GM23338 (cell line): ENCODE data around the gene ST6GALNAC6. TPM values are rescaled to one million over a fixed set of nuclear protein-coding genes. Genes with fewer than 3 reads are reported as not detected.
A peak's percentile ranks its signal among the peaks of the same experiment; 100 is the strongest.

ENCODE experiments used
- ATAC-seq: fragments of 200-7000 bp; cut with Tn5 transposase; 3 replicates; pipeline ENCODE4 v1.9.1; 2020
- DNase-seq: peaks from one replicate; pipeline ENCODE4 v3.0.0-alpha.2; 2015; ENCODE audit warnings: low spot score
- H2AFZ ChIP-seq: fragments of 200-600 bp; sonication (generic); 2 replicates; pipeline ENCODE4 v1.8.0; 2016; ENCODE audit warnings: antibody characterized with exemption, mild to moderate bottlenecking, moderate library complexity
- H3F3A ChIP-seq: fragments of 200-600 bp; sonication (generic); replicated peaks from 2 replicates; pipeline ENCODE4 v1.8.0; 2017; ENCODE audit warnings: antibody characterized with exemption, mixed run types, low read depth
- H3K27ac ChIP-seq: fragments of 200-600 bp; sonication (generic); 2 replicates; pipeline ENCODE4 v1.6.1; 2016; ENCODE audit warnings: low read depth
- H3K27me3 ChIP-seq: fragments of 200-600 bp; sonication (generic); 2 replicates; pipeline ENCODE4 v1.8.0; 2016; ENCODE audit warnings: mild to moderate bottlenecking, mixed run types, moderate library complexity; ENCODE audit not compliant: insufficient read depth
- H3K36me3 ChIP-seq: fragments of 200-600 bp; sonication (generic); 2 replicates; pipeline ENCODE4 v1.8.0; 2016; ENCODE audit warnings: mild to moderate bottlenecking; ENCODE audit not compliant: insufficient read depth
- H3K4me1 ChIP-seq: fragments of 200-600 bp; sonication (generic); 2 replicates; pipeline ENCODE4 v1.8.0; 2016; ENCODE audit warnings: mild to moderate bottlenecking, moderate library complexity; ENCODE audit not compliant: insufficient read depth
- H3K4me2 ChIP-seq: fragments of 200-600 bp; sonication (generic); 2 replicates; pipeline ENCODE4 v1.7.1; 2017; ENCODE audit warnings: mixed run types
- H3K4me3 ChIP-seq: fragments of 200-600 bp; sonication (generic); 2 replicates; pipeline ENCODE4 v1.6.1; 2016; ENCODE audit warnings: mixed run types
- H3K79me2 ChIP-seq: fragments of 200-600 bp; sonication (generic); replicated peaks from 2 replicates; pipeline ENCODE4 v1.8.0; 2017; ENCODE audit warnings: mild to moderate bottlenecking; ENCODE audit not compliant: insufficient read depth
- H3K9me2 ChIP-seq: fragments of 200-600 bp; sonication (generic); 2 replicates; pipeline ENCODE4 v1.8.0; 2017; ENCODE audit not compliant: insufficient read depth
- H4K20me1 ChIP-seq: fragments of 200-600 bp; sonication (generic); replicated peaks from 2 replicates; pipeline ENCODE4 v1.8.0; 2017; ENCODE audit warnings: mild to moderate bottlenecking; ENCODE audit not compliant: insufficient read depth
- H3K27ac Mint-ChIP-seq: 2 replicates; pipeline ENCODE4 v1.8.0; 2020; ENCODE audit warnings: inconsistent platforms, mild to moderate bottlenecking, moderate library complexity, mixed read lengths
- H3K27me3 Mint-ChIP-seq: 3 replicates; pipeline ENCODE4 v1.8.0; 2022; ENCODE audit warnings: low read depth, mild to moderate bottlenecking, moderate library complexity, mixed read lengths, inconsistent platforms; ENCODE audit not compliant: insufficient read depth, poor library complexity
- H3K36me3 Mint-ChIP-seq: 3 replicates; pipeline ENCODE4 v1.8.0; 2021; ENCODE audit warnings: low read depth, mild to moderate bottlenecking, inconsistent platforms, moderate library complexity, mixed read lengths
- H3K4me1 Mint-ChIP-seq: 3 replicates; pipeline ENCODE4 v1.8.0; 2020; ENCODE audit warnings: mild to moderate bottlenecking, inconsistent platforms, mixed read lengths
- H3K4me3 Mint-ChIP-seq: 3 replicates; pipeline ENCODE4 v1.8.0; 2021; ENCODE audit warnings: moderate library complexity, mild to moderate bottlenecking, inconsistent platforms, mixed read lengths
- H3K9me3 Mint-ChIP-seq: 3 replicates; pipeline ENCODE4 v1.8.0; 2020; ENCODE audit warnings: moderate library complexity, mild to moderate bottlenecking, inconsistent platforms, mixed read lengths
- CREB1 ChIP-seq: fragments of 250-450 bp; sonication (Bioruptor Pico); IDR thresholded peaks from 2 replicates; pipeline ENCODE4 v1.5.0; 2020; ENCODE audit warnings: low read depth, mild to moderate bottlenecking, moderate library complexity
- EZH2 ChIP-seq: fragments of 200-600 bp; sonication (generic); IDR thresholded peaks from one replicate; pipeline ENCODE4 v1.8.0; 2017; ENCODE audit warnings: antibody characterized with exemption, mild to moderate bottlenecking, low read depth; ENCODE audit not compliant: unreplicated experiment
- EZH2phosphoT487 ChIP-seq: fragments of 200-600 bp; sonication (generic); IDR thresholded peaks from one replicate; pipeline ENCODE4 v1.8.1; 2018; ENCODE audit warnings: antibody characterized with exemption; ENCODE audit not compliant: unreplicated experiment
- JUNB ChIP-seq: IDR thresholded peaks from one replicate; pipeline ENCODE4 v1.6.1; 2016; ENCODE audit warnings: antibody characterized with exemption; ENCODE audit not compliant: unreplicated experiment
- NANOG ChIP-seq: IDR thresholded peaks from 2 replicates; pipeline ENCODE4 v1.6.1; 2016; ENCODE audit warnings: antibody characterized with exemption, borderline replicate concordance
- POLR2AphosphoS5 ChIP-seq: IDR thresholded peaks from 2 replicates; pipeline ENCODE4 v1.6.1; 2016; ENCODE audit warnings: antibody characterized with exemption, low read depth
- STAT1 ChIP-seq: IDR thresholded peaks from one replicate; pipeline ENCODE4 v1.6.1; 2016; ENCODE audit warnings: antibody characterized with exemption; ENCODE audit not compliant: unreplicated experiment
- ZNF114 ChIP-seq: fragments of 250-450 bp; sonication (Bioruptor Pico); IDR thresholded peaks from 2 replicates; pipeline ENCODE4 v1.5.0; 2020; ENCODE audit warnings: mild to moderate bottlenecking, moderate library complexity
- ZNF331 ChIP-seq: fragments of 250-450 bp; sonication (Bioruptor Pico); IDR thresholded peaks from 2 replicates; pipeline ENCODE4 v1.5.0; 2020; ENCODE audit warnings: low read depth, mild to moderate bottlenecking, moderate library complexity
- polyA plus RNA-seq: library from polyadenylated mRNA; unstranded; fragments of >200 nt; fragmentation: Nextera tagmentation; extraction: Ambion mirVana; gene quantifications from 2 replicates; pipeline ENCODE4 v1.2.1, GENCODE V29; 2016
- total RNA-seq: library from RNA; depleted of rRNA; stranded (reverse); fragments of >200 nt; shearing (Covaris generic); gene quantifications from 2 replicates; pipeline ENCODE4 v1.2.3, GENCODE V29; 2014
- TF ChIP-seq, protein P1 (sequence below): IDR thresholded peaks from 2 replicates; pipeline ENCODE4 v1.6.1; 2016; ENCODE audit warnings: antibody characterized with exemption
- TF ChIP-seq, protein P2 (sequence below), 2 experiments: fragments of 200-600 bp in 1 of 2; sonication (generic) in 1 of 2; conservative IDR thresholded peaks; 2 replicates each; pipeline versions ENCODE4 v1.5.1 to v1.6.1; 2016 to 2017; ENCODE audit warnings: antibody characterized with exemption in 2 of 2, low read depth in 2 of 2, mild to moderate bottlenecking in 2 of 2, moderate library complexity in 1 of 2
- TF ChIP-seq, protein P3 (sequence below): IDR thresholded peaks from one replicate; pipeline ENCODE4 v1.6.1; 2018; ENCODE audit warnings: antibody characterized with exemption; ENCODE audit not compliant: unreplicated experiment

The ST6GALNAC6 gene
- total and polyA plus RNA-seq, 2 experiments from 2014 or later = 20.7 to 39.2 TPM

DNA sequence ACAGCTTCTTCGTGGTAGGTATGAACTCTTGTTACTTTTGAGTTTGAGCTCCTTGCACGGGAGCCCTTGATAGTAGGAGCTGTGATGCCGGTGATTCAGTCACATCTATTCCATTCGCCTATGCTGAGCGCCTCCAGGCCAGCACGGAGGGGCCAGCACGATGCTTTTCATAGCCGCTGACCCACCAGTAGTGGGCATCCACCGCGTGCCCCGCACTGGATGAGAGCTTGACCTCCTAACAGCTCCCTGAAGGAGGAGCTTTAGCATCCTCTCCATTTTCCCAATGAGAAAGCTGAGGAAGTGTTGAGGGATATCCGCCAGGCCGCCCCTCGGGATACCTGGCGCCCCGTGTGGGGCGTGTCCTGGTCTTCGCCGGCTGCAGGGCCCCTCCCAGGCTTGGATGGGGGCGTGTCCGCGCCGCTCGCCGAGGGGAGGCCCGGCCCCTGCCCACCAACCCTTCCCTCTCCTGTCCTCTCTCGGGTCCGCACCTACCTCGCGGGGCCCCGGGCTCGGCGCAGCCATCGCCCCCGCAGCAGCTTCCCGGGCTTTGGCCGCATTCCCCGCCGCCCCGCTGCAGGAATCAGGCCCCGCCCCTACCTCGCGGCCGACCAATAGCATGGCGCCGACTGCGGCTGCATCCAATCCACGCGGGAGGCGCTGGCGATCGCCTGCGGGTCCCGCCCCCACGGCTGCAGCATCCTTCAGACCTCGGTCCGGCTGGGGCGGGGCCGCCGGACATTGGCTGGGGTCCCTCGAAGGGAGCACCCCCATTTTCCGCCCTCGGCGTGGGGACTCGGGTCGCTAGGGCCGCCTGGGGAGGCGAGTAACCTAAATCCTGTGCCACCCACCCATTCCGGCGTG is 31.1 kb upstream of the ST6GALNAC6 start, which contains the start of gene PIP5KL1:
Gene PIP5KL1, minus strand, starts transcription at position 547 of the 861 bp plus-strand sequence. Its CDS starts 25 bp downstream, at position 522.
- H3K27me3 ChIP-seq = peaks cover 11% of the 10 kb centered on the region
- H3K4me1 Mint-ChIP-seq = peaks cover 31% of the 10 kb centered on the region
- H3K36me3 ChIP-seq = no peaks in the 10 kb centered on the region
- no peaks in the 10 kb centered on the region for H3K9me2 ChIP-seq
- H3F3A ChIP-seq = peaks cover 16% of the 10 kb centered on the region
- peaks cover 30% of the 10 kb centered on the region for H3K27me3 Mint-ChIP-seq
- peak within 1 kb of the TSS; percentile 89 for H3K27ac ChIP-seq
- TF ChIP-seq POLR2AphosphoS5 (peak; percentile 78), JUNB (no peak)
- TF ChIP-seq, protein P1, sequence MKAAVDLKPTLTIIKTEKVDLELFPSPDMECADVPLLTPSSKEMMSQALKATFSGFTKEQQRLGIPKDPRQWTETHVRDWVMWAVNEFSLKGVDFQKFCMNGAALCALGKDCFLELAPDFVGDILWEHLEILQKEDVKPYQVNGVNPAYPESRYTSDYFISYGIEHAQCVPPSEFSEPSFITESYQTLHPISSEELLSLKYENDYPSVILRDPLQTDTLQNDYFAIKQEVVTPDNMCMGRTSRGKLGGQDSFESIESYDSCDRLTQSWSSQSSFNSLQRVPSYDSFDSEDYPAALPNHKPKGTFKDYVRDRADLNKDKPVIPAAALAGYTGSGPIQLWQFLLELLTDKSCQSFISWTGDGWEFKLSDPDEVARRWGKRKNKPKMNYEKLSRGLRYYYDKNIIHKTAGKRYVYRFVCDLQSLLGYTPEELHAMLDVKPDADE = peak; percentile 69; the same call in 1 of the 2 replicates
- TF ChIP-seq, protein P2, sequence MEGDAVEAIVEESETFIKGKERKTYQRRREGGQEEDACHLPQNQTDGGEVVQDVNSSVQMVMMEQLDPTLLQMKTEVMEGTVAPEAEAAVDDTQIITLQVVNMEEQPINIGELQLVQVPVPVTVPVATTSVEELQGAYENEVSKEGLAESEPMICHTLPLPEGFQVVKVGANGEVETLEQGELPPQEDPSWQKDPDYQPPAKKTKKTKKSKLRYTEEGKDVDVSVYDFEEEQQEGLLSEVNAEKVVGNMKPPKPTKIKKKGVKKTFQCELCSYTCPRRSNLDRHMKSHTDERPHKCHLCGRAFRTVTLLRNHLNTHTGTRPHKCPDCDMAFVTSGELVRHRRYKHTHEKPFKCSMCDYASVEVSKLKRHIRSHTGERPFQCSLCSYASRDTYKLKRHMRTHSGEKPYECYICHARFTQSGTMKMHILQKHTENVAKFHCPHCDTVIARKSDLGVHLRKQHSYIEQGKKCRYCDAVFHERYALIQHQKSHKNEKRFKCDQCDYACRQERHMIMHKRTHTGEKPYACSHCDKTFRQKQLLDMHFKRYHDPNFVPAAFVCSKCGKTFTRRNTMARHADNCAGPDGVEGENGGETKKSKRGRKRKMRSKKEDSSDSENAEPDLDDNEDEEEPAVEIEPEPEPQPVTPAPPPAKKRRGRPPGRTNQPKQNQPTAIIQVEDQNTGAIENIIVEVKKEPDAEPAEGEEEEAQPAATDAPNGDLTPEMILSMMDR (conservative IDR thresholded peaks at IDR 0.05; ENCODE audit: low read depth in 2 of 2) = peak; percentile 15 to 29; a peak in 2 of 4 replicates
- ATAC-seq = peak; percentile 54
- H3K4me3 Mint-ChIP-seq = peak within 1 kb of the TSS; percentile 71
- peak within 1 kb of the TSS; percentile 70 for H3K4me3 ChIP-seq
- H4K20me1 ChIP-seq = peaks cover 8% of the 10 kb centered on the region; the same call in 1 of the 2 replicates
- peak within 1 kb of the TSS; percentile 44; the same call in 1 of the 2 replicates for H3K27ac Mint-ChIP-seq
- peaks cover 3% of the 10 kb centered on the region; the same call in 1 of the 3 replicates for H3K36me3 Mint-ChIP-seq
- peak within 1 kb of the TSS; percentile 92 for H3K4me2 ChIP-seq
- no peaks in the 10 kb centered on the region for H3K9me3 Mint-ChIP-seq
- H3K4me1 ChIP-seq = peaks cover 27% of the 10 kb centered on the region
- no peaks in the 10 kb centered on the region for H3K79me2 ChIP-seq
- DNase-seq = peak; percentile 96
- peak within 1 kb of the TSS; percentile 74; the same call in 1 of the 2 replicates for H2AFZ ChIP-seq

DNA sequence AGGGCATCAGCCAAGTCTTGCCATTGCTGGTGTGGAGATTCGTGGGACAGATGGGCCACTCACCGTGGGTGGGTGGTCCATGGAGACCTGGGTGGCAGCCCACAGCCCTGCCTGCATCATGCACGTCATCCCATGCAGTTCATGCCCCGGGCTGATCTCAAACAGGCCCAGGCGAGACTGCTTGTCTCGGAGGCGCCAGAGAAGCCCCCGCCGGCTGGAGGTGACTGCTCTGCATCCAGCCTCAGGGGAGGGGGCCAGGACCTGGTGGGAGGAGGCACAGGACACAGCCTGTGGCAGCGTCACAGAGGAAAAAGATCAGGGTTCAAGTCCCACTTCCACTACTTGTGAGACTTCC is 30.2 kb upstream of the ST6GALNAC6 start:
- H2AFZ ChIP-seq = no peak overlapping the region
- no peak overlapping the region for H3K27ac ChIP-seq
- no peak for ATAC-seq
- H3K36me3 Mint-ChIP-seq = peaks cover 9% of the 10 kb centered on the region
- H3K4me2 ChIP-seq = peak overlapping the region; percentile 92; the same call in 1 of the 2 replicates
- peak overlapping the region; percentile 70 for H3K4me3 ChIP-seq
- H3K27ac Mint-ChIP-seq = no peak overlapping the region
- H3K79me2 ChIP-seq = no peaks in the 10 kb centered on the region
- H3K27me3 ChIP-seq = peaks cover 11% of the 10 kb centered on the region
- peaks cover 8% of the 10 kb centered on the region; the same call in 1 of the 2 replicates for H4K20me1 ChIP-seq
- no peaks in the 10 kb centered on the region for H3K9me3 Mint-ChIP-seq
- H3K4me3 Mint-ChIP-seq = peak overlapping the region; percentile 71
- H3K4me1 ChIP-seq = peaks cover 27% of the 10 kb centered on the region
- H3K36me3 ChIP-seq = no peaks in the 10 kb centered on the region
- no peaks in the 10 kb centered on the region for H3K9me2 ChIP-seq
- peaks cover 16% of the 10 kb centered on the region for H3F3A ChIP-seq
- H3K4me1 Mint-ChIP-seq = peaks cover 31% of the 10 kb centered on the region
- H3K27me3 Mint-ChIP-seq = peaks cover 33% of the 10 kb centered on the region
- DNase-seq = no peak
- TF ChIP-seq, protein P2 (conservative IDR thresholded peaks at IDR 0.05; ENCODE audit: low read depth in 2 of 2) = no peak
- TF ChIP-seq EZH2phosphoT487 (no peak), POLR2AphosphoS5 (no peak), JUNB (no peak), STAT1 (no peak), ZNF331 (CRISPR knock-in tag) (no peak), ZNF114 (CRISPR knock-in tag) (no peak), NANOG (no peak), CREB1 (CRISPR knock-in tag) (no peak), EZH2 (no peak)
- TF ChIP-seq, protein P1 = no peak
- TF ChIP-seq, protein P3, sequence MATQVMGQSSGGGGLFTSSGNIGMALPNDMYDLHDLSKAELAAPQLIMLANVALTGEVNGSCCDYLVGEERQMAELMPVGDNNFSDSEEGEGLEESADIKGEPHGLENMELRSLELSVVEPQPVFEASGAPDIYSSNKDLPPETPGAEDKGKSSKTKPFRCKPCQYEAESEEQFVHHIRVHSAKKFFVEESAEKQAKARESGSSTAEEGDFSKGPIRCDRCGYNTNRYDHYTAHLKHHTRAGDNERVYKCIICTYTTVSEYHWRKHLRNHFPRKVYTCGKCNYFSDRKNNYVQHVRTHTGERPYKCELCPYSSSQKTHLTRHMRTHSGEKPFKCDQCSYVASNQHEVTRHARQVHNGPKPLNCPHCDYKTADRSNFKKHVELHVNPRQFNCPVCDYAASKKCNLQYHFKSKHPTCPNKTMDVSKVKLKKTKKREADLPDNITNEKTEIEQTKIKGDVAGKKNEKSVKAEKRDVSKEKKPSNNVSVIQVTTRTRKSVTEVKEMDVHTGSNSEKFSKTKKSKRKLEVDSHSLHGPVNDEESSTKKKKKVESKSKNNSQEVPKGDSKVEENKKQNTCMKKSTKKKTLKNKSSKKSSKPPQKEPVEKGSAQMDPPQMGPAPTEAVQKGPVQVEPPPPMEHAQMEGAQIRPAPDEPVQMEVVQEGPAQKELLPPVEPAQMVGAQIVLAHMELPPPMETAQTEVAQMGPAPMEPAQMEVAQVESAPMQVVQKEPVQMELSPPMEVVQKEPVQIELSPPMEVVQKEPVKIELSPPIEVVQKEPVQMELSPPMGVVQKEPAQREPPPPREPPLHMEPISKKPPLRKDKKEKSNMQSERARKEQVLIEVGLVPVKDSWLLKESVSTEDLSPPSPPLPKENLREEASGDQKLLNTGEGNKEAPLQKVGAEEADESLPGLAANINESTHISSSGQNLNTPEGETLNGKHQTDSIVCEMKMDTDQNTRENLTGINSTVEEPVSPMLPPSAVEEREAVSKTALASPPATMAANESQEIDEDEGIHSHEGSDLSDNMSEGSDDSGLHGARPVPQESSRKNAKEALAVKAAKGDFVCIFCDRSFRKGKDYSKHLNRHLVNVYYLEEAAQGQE = no peak
